OCI-LY3 (cell line): Measurements from ENCODE around the gene HYOU1.

Experiments
- CTCF ChIP-seq: fragments of 200-600, 300-600 bp; sonication (generic); IDR thresholded peaks from 2 replicates; pipeline ENCODE4 v1.5.1; 2014; ENCODE audit warnings: antibody characterized with exemption, low read length, low read depth
- EZH2phosphoT487 ChIP-seq: fragments of 200-600 bp; shearing (Covaris generic); IDR thresholded peaks from 2 replicates; pipeline ENCODE4 v1.6.1; 2018; ENCODE audit warnings: antibody characterized with exemption, mixed run types, low read depth

- TF ChIP-seq CTCF (no peak), EZH2phosphoT487 (no peak)
Measured at GRCh38 chr11:119000906-119001305, 56.1 kb downstream of the HYOU1 start.
